SU-DHL-6 (cell line): ENCODE results near the gene CHCT1.

Experiments
- H2AFZ ChIP-seq: fragments of 200-600 bp; sonication (generic); 2 replicates; pipeline ENCODE4 v1.6.1; 2014; ENCODE audit warnings: low read depth, mild to moderate bottlenecking, moderate library complexity, mixed read lengths, antibody characterized with exemption, low read length; ENCODE audit not compliant: severe bottlenecking
- H3F3A ChIP-seq: fragments of 200-600 bp; shearing (Covaris generic); 2 replicates; pipeline ENCODE4 v1.6.0; 2016; ENCODE audit warnings: antibody characterized with exemption, mild to moderate bottlenecking; ENCODE audit not compliant: insufficient read depth
- H3K27ac ChIP-seq: fragments of 200-600 bp; sonication (generic); 2 replicates; pipeline ENCODE4 v1.5.1; 2016; ENCODE audit warnings: low read depth, mild to moderate bottlenecking, low read length, moderate library complexity, mixed read lengths
- H3K27me3 ChIP-seq: fragments of 200-600 bp; sonication (generic), shearing (Covaris generic); 2 replicates; pipeline ENCODE4 v1.6.0; 2014; ENCODE audit warnings: mild to moderate bottlenecking, low read length
- H3K36me3 ChIP-seq: fragments of 200-600 bp; sonication (generic); 2 replicates; pipeline ENCODE4 v1.6.1; 2014; ENCODE audit warnings: mild to moderate bottlenecking, low read length, mixed read lengths
- H3K4me2 ChIP-seq: fragments of 300-600, 200-600 bp; shearing (Covaris generic), sonication (generic); 2 replicates; pipeline ENCODE4 v1.6.0; 2014; ENCODE audit warnings: low read length, low read depth, mild to moderate bottlenecking; ENCODE audit not compliant: poor library complexity, severe bottlenecking
- H3K4me3 ChIP-seq: fragments of 200-600 bp; sonication (generic); 2 replicates; pipeline ENCODE4 v1.5.1; 2014; ENCODE audit warnings: antibody characterized with exemption, low read length, mild to moderate bottlenecking, mixed read lengths; ENCODE audit not compliant: insufficient read depth, poor library complexity, severe bottlenecking
- H3K79me2 ChIP-seq: fragments of 200-600 bp; sonication (generic); 2 replicates; pipeline ENCODE4 v1.6.1; 2014; ENCODE audit warnings: mild to moderate bottlenecking, low read length, moderate library complexity; ENCODE audit not compliant: insufficient read depth
- H3K9ac ChIP-seq: fragments of 200-600 bp; sonication (generic); 2 replicates; pipeline ENCODE4 v1.7.0; 2014; ENCODE audit warnings: mild to moderate bottlenecking, low read length
- H3K9me2 ChIP-seq: fragments of 200-600 bp; sonication (generic); replicated peaks from 2 replicates; pipeline ENCODE4 v1.6.1; 2014; ENCODE audit warnings: low read length; ENCODE audit not compliant: insufficient read depth
- H3K9me3 ChIP-seq: fragments of 200-600 bp; sonication (generic); 2 replicates; pipeline ENCODE4 v1.6.1; 2014; ENCODE audit warnings: low read length, mixed read lengths; ENCODE audit not compliant: insufficient read depth
- H4K20me1 ChIP-seq: fragments of 200-600 bp; sonication (generic); 2 replicates; pipeline ENCODE4 v1.6.1; 2014; ENCODE audit warnings: low read depth, mild to moderate bottlenecking, antibody characterized with exemption, low read length, moderate library complexity, mixed read lengths
- EZH2phosphoT487 ChIP-seq: fragments of 200-600 bp; sonication (generic), shearing (Covaris generic); conservative IDR thresholded peaks from 2 replicates; pipeline ENCODE4 v1.6.1; 2018; ENCODE audit warnings: mild to moderate bottlenecking, antibody characterized with exemption, low read length, moderate library complexity, mixed read lengths
- TF ChIP-seq, protein P1 (sequence below): fragments of 200-600 bp; sonication (generic); IDR thresholded peaks from one replicate; pipeline ENCODE4 v1.5.1; 2017; ENCODE audit warnings: antibody characterized with exemption, mild to moderate bottlenecking, low read length, moderate library complexity; ENCODE audit not compliant: insufficient read depth, poor library complexity, severe bottlenecking

CHCT1 gene

DNA sequence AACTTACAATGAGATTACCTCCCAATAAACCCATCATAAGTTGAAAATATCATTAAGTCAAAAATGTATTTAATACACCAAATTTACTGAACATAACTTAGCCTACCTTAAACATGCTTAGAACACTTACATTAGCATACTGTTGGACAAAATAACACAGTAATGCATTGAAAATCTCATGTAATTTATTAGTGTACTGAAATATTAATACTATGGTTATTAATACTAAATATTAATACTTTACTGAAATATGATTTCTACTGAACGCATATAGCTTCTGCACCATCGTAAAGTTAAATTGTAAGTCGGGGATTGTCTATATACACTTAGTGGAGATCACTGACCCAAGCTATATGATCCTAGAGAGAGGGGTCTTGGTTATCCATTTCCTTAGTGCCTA, 34.6 kb upstream of the CHCT1 start:
- H3K9me3 ChIP-seq = no peaks in the 10 kb centered on the region
- no peaks in the 10 kb centered on the region for H3K9me2 ChIP-seq
- 0 out of 2 replicates have a peak, but pooled peaks cover 6% of the 10 kb centered on the region for H4K20me1 ChIP-seq
- H3K27ac ChIP-seq = no peak overlapping the region
- peaks cover 24% of the 10 kb centered on the region; the same call in 1 of the 2 replicates for H3K79me2 ChIP-seq
- H3F3A ChIP-seq = peaks cover under 1% of the 10 kb centered on the region; the same call in 1 of the 2 replicates
- no peak overlapping the region for H3K4me2 ChIP-seq
- no peaks in the 10 kb centered on the region for H3K36me3 ChIP-seq
- H3K4me3 ChIP-seq = no peak overlapping the region
- no peak overlapping the region for H3K9ac ChIP-seq
- no peaks in the 10 kb centered on the region for H3K27me3 ChIP-seq
- H2AFZ ChIP-seq = no peak overlapping the region
- no peak for TF ChIP-seq EZH2phosphoT487
- TF ChIP-seq, protein P1, sequence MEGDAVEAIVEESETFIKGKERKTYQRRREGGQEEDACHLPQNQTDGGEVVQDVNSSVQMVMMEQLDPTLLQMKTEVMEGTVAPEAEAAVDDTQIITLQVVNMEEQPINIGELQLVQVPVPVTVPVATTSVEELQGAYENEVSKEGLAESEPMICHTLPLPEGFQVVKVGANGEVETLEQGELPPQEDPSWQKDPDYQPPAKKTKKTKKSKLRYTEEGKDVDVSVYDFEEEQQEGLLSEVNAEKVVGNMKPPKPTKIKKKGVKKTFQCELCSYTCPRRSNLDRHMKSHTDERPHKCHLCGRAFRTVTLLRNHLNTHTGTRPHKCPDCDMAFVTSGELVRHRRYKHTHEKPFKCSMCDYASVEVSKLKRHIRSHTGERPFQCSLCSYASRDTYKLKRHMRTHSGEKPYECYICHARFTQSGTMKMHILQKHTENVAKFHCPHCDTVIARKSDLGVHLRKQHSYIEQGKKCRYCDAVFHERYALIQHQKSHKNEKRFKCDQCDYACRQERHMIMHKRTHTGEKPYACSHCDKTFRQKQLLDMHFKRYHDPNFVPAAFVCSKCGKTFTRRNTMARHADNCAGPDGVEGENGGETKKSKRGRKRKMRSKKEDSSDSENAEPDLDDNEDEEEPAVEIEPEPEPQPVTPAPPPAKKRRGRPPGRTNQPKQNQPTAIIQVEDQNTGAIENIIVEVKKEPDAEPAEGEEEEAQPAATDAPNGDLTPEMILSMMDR = no peak

- H3K4me3 ChIP-seq = no peak overlapping the region
- H3K4me2 ChIP-seq = no peak overlapping the region
- no peak overlapping the region for H3K9ac ChIP-seq
- H2AFZ ChIP-seq = no peak overlapping the region
- H3K9me2 ChIP-seq = no peaks in the 10 kb centered on the region
- no peak for TF ChIP-seq EZH2phosphoT487
- TF ChIP-seq, protein P1 = no peak
- H3K9me3 ChIP-seq = no peaks in the 10 kb centered on the region
- peaks cover 18% of the 10 kb centered on the region; the same call in 1 of the 2 replicates for H3K79me2 ChIP-seq
- no peak overlapping the region for H3K27ac ChIP-seq
- H4K20me1 ChIP-seq = 0 out of 2 replicates have a peak, but pooled peaks cover 6% of the 10 kb centered on the region
- H3F3A ChIP-seq = peaks cover 9% of the 10 kb centered on the region
- no peaks in the 10 kb centered on the region for H3K27me3 ChIP-seq
- H3K36me3 ChIP-seq = no peaks in the 10 kb centered on the region
Measured at GRCh38 chr17:60388742-60389141, 33.5 kb upstream of the CHCT1 start.

GRCh38 chr17:60390186-60390585, 32.1 kb upstream of the CHCT1 start:
- Histone ChIP-seq H3K9me2 (no peaks in the 10 kb centered on the region), H3K9ac (no peak overlapping the region), H3K4me2 (peak overlapping the region; percentile 79), H4K20me1 (0 out of 2 replicates have a peak, but pooled peaks cover 6% of the 10 kb centered on the region), H3K27ac (no peak overlapping the region), H2AFZ (no peak overlapping the region), H3F3A (peaks cover 9% of the 10 kb centered on the region), H3K27me3 (no peaks in the 10 kb centered on the region), H3K4me3 (no peak overlapping the region), H3K79me2 (peaks cover 18% of the 10 kb centered on the region; the same call in 1 of the 2 replicates), H3K36me3 (no peaks in the 10 kb centered on the region), H3K9me3 (no peaks in the 10 kb centered on the region)
- no peak for TF ChIP-seq EZH2phosphoT487
- TF ChIP-seq, protein P1 = no peak
